ENCODE results near the gene OR10X1. TPM values are rescaled to one million over a fixed set of nuclear protein-coding genes. Genes with fewer than 3 reads are reported as not detected.

OR10X1 gene
- polyA plus RNA-seq, 3 donors from 2014 or later, result not detected

DNA sequence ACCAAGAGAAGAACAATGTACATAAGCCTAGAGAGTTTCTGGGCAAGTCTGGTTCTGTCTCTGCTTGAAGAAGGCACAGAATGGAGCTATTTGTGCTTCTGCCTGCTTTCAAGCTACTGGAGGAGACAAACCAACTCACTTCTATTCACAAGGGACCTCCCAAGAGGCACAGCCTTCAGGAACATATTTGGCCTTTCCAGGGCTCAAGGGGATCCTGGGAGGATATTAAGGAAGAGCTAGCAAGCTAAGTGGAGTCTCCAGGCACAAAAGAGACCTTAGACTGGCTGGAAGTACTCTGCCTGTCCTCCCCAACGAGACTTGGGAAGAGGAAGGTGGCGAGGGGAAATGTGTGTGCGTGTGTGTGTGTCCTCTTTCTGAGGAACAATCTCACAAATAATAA is 25.3 kb downstream of the OR10X1 start, which contains the start of gene OR6Y1:
Gene OR6Y1 (minus strand): TSS at position 54 of the 400 bp plus-strand sequence. CDS start 6,300 bp downstream, outside the sequence.
- Mint-ChIP-seq H3K4me3 (no peak within 1 kb of the TSS), H3K4me1 (no peaks in the 10 kb centered on the region), H3K27ac (no peak within 1 kb of the TSS), H3K36me3 (no peaks in the 10 kb centered on the region), H3K27me3 (ENCODE audit: low read depth in 3 of 3) (peaks cover 0 to 12% (median 2%) of the 10 kb centered on the region in 3 donors), H3K9me3 (no peaks in the 10 kb centered on the region)
- no peak for DNase-seq

DNA sequence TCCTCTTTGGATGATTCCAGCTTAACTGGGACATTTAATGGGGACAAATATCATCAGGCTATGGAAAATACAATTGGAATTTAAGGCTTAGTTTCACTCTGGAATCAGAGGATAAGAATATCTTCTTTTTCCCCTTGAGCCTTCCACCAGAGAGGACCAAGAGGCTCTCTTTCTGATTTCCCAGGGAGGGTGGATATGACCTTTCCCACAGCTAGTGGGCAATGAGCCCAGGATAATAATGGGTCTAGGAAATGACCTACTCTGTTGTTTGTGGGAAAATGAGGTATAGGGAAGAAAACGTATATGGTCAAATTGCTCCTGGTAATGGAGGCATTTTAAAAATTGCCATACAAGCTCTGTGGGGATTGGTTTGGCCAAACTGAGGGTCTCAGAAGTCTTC is 27.4 kb downstream of the OR10X1 start:
- no peak overlapping the region for H3K4me3 Mint-ChIP-seq
- H3K27ac Mint-ChIP-seq, result no peak overlapping the region
- no peaks in the 10 kb centered on the region for H3K9me3 Mint-ChIP-seq
- no peaks in the 10 kb centered on the region for H3K4me1 Mint-ChIP-seq
- H3K27me3 Mint-ChIP-seq (ENCODE audit: low read depth in 3 of 3), result peaks cover 2 to 12% (median 6%) of the 10 kb centered on the region in 3 donors
- no peak for DNase-seq
- H3K36me3 Mint-ChIP-seq, result no peaks in the 10 kb centered on the region

DNA sequence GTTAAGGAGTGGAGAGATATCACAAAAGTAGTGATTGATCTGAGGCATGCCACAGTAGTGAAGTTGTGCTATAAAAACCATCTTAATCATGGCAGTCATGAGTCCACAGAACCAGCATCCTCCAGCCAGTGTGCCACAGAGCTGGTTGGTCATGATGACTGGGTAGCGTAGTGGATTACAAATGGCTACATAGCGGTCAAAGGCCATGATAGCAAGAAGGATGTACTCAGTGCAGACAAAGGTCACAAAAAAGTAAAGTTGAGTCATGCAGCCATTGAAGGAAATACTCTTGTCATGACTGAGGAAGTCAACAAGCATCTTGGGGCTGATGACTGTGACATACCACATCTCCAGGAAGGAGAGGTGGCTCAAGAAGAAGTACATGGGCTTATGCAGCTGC is 32.2 kb downstream of the OR10X1 start:
- DNase-seq, result no peak
- peaks cover 0 to 2% (median 0%) of the 10 kb centered on the region in 6 donors for H3K9me3 Mint-ChIP-seq
- H3K27me3 Mint-ChIP-seq (ENCODE audit: low read depth in 3 of 3), result peaks cover 2 to 7% (median 7%) of the 10 kb centered on the region in 3 donors
- no peaks in the 10 kb centered on the region for H3K4me1 Mint-ChIP-seq
- no peaks in the 10 kb centered on the region for H3K36me3 Mint-ChIP-seq
- H3K4me3 Mint-ChIP-seq, result no peak overlapping the region
- no peak overlapping the region for H3K27ac Mint-ChIP-seq

DNA sequence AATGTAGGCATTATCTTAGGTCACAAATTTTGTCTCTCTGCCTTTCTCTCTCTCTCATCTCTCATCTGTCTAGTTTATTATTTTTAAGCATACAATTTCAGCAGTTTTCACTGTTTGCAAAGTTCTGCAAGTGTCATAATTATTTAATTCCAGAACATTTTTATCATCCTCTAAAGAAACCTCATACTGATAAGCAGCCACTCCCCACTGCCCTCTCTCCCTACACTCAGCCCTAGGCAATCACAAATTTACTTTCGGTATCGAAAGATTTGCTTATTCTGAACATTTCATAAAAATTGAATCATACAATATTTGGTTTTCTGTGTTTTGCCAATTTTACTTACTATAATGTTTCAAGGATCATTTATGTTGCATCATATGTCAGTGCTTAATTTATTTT is 42.1 kb downstream of the OR10X1 start:
- no peak for DNase-seq
- H3K36me3 Mint-ChIP-seq, result no peaks in the 10 kb centered on the region
- no peaks in the 10 kb centered on the region for H3K4me1 Mint-ChIP-seq
- H3K27ac Mint-ChIP-seq, result no peak overlapping the region
- no peak overlapping the region for H3K4me3 Mint-ChIP-seq
- H3K9me3 Mint-ChIP-seq, result no peaks in the 10 kb centered on the region
- H3K27me3 Mint-ChIP-seq (ENCODE audit: low read depth in 3 of 3), result peaks cover 0 to 7% (median 0%) of the 10 kb centered on the region in 3 donors

DNA sequence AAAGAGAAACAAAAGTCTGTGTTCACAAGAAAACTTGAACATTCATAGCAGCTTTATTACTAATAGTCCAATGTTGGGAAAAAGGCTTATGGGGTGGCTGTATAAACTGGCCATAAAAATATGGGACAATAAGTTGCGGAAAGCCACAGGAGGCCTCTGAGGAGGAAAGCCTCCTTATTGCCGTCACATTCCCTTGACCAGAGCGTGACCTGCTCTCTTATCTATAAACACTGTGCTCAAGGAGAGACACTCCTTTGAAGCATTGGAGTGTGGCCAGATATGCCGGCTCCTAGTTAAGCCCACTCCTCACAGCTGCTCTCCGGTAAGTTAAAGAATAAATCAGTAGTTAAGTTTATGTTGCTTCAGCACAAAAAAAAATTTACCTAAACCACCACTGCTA is 45.2 kb downstream of the OR10X1 start:
- Mint-ChIP-seq H3K27me3 (ENCODE audit: low read depth in 3 of 3) (peaks cover 0 to 12% (median 8%) of the 10 kb centered on the region in 3 donors), H3K9me3 (no peaks in the 10 kb centered on the region), H3K4me1 (no peaks in the 10 kb centered on the region), H3K27ac (no peak overlapping the region), H3K4me3 (no peak overlapping the region), H3K36me3 (no peaks in the 10 kb centered on the region)
- DNase-seq, result no peak

Other genes starting within 250 kb of the OR10X1 start
- under 1 TPM in 1 of 3 donors, not detected in 2; 0.62 TPM for gene CD1B, start 248.4 kb downstream of the OR10X1 start, polyA plus RNA-seq
- gene CD1E, start 226.0 kb downstream of the OR10X1 start, polyA plus RNA-seq, result 1 to 10 TPM in 2 of 3 donors, not detected in 1; 3.1 to 3.3 TPM
- not detected for gene OR10T2, start 180.4 kb downstream of the OR10X1 start, polyA plus RNA-seq
- not detected for gene OR10K2, start 153.7 kb downstream of the OR10X1 start, polyA plus RNA-seq
- not detected for gene OR10K1, start 118.1 kb downstream of the OR10X1 start, polyA plus RNA-seq
- not detected for gene OR10R2, start 107.7 kb downstream of the OR10X1 start, polyA plus RNA-seq
- not detected for gene OR6Y1, start 25.5 kb downstream of the OR10X1 start, polyA plus RNA-seq
- gene OR6P1, start 9.3 kb downstream of the OR10X1 start, polyA plus RNA-seq, result not detected
- not detected for gene OR10Z1, start 25.4 kb upstream of the OR10X1 start, polyA plus RNA-seq
- gene SPTA1, start 106.8 kb upstream of the OR10X1 start, polyA plus RNA-seq, result not detected
- gene OR6K2, start 120.8 kb upstream of the OR10X1 start, polyA plus RNA-seq, result not detected
- not detected for gene OR6K3, start 140.8 kb upstream of the OR10X1 start, polyA plus RNA-seq
- not detected for gene OR6K6, start 174.8 kb upstream of the OR10X1 start, polyA plus RNA-seq
- not detected for gene OR6N1, start 192.3 kb upstream of the OR10X1 start, polyA plus RNA-seq
- gene OR6N2, start 201.3 kb upstream of the OR10X1 start, polyA plus RNA-seq, result not detected

Measured in immature natural killer cell (primary cell).